ENCODE data around the gene ZGPAT. TPM values are rescaled to one million over a fixed set of nuclear protein-coding genes. Genes with fewer than 3 reads are reported as not detected.
"Not testable (repeated sequence)": the region's sequence is repeated elsewhere in the genome, so short reads cannot be mapped to it uniquely, and the experiment has no call there.

ZGPAT gene
- total and polyA plus RNA-seq, 12 donors = 11.8 to 44.7 (median 16.1) TPM

- Histone ChIP-seq H3K27ac (peak overlapping the region in 1 of 10 donors; percentile 40), H3K4me3 (peak overlapping the region in 2 of 10 donors; percentile 17 to 18), H3K9me3 (no peaks in the 10 kb centered on the region), H3K36me3 (peaks cover 0 to 35% (median 3%) of the 10 kb centered on the region in 9 donors), H3K27me3 (no peaks in the 10 kb centered on the region), H3K4me1 (peaks cover 0 to 38% (median 13%) of the 10 kb centered on the region in 9 donors)
- intact Hi-C loops (cut with DNase I) = loop anchor here in 2 of 10 donors (10.0 kb wide), 1 partner anchor 199 kb away; the partner anchor contains the start of gene SAMD10 (in 2 of the 2)
- TF ChIP-seq CTCF (IDR thresholded peaks at IDR 0.05) = peak; percentile 40 to 76 (median 65)
- peak in 6 of 8 donors; percentile 25 to 40 (median 36) for ATAC-seq
- peak in 1 of 2 donors; percentile 55 for DNase-seq
- 40 to 56% methylated on average over 67 of the region's 67 CpGs for WGBS, 2 donors
These were observed 67.5 kb downstream of the ZGPAT start for GRCh38 chr20:63775096-63775978.

GRCh38 chr20:63776875-63777274, 69.0 kb downstream of the ZGPAT start:
- intact Hi-C loops (cut with DNase I) = loop anchor here in 2 of 10 donors (10.0 kb wide), 1 partner anchor 198 kb away; the partner anchor contains the start of gene SAMD10 (in 2 of the 2)
- not testable (repeated sequence) for ATAC-seq
- peaks cover 0 to 38% (median 12%) of the 10 kb centered on the region in 9 donors for H3K4me1 ChIP-seq

GRCh38 chr20:63777614-63778013, 69.8 kb downstream of the ZGPAT start:
- DNase-seq (no peak), ATAC-seq (no peak)
- no peak for TF ChIP-seq CTCF (IDR thresholded peaks at IDR 0.05)
- Histone ChIP-seq H3K4me1 (peaks cover 0 to 33% (median 8%) of the 10 kb centered on the region in 9 donors), H3K36me3 (peaks cover 0 to 25% (median 0%) of the 10 kb centered on the region in 9 donors), H3K27me3 (no peaks in the 10 kb centered on the region), H3K9me3 (no peaks in the 10 kb centered on the region), H3K27ac (no peak overlapping the region), H3K4me3 (no peak overlapping the region)
- 96 to 97% methylated on average over 13 of the region's 13 CpGs for WGBS, 2 donors
- intact Hi-C loops (cut with DNase I) = loop anchor here in 2 of 10 donors (10.0 kb wide), 1 partner anchor 197 kb away; the partner anchor contains the start of gene SAMD10 (in 2 of the 2)

More at GRCh38 chr20:63776875-63777274, 69.0 kb downstream of the ZGPAT start:
- 86 to 91% methylated on average over 21 to 23 of the region's 23 CpGs for WGBS, 2 donors
- H3K36me3 ChIP-seq = peaks cover 0 to 25% (median 0%) of the 10 kb centered on the region in 9 donors
- not testable (repeated sequence) for H3K27ac ChIP-seq, H3K9me3 ChIP-seq, DNase-seq, H3K27me3 ChIP-seq, H3K4me3 ChIP-seq

GRCh38 chr20:63778034-63778752, 70.4 kb downstream of the ZGPAT start:
- Histone ChIP-seq H3K27me3 (no peaks in the 10 kb centered on the region), H3K4me1 (peaks cover 0 to 28% (median 8%) of the 10 kb centered on the region in 9 donors), H3K9me3 (no peaks in the 10 kb centered on the region), H3K4me3 (no peak overlapping the region), H3K27ac (no peak overlapping the region), H3K36me3 (peaks cover 0 to 26% (median 0%) of the 10 kb centered on the region in 9 donors)
- WGBS, 2 donors = 62 to 64% methylated on average over 19 of the region's 19 CpGs
- no peak for TF ChIP-seq CTCF (IDR thresholded peaks at IDR 0.05)
- intact Hi-C loops (cut with DNase I) = loop anchor here in 2 of 10 donors (10.0 kb wide), 1 partner anchor 197 kb away; the partner anchor contains the start of gene SAMD10 (in 2 of the 2)
- no peak for DNase-seq
- ATAC-seq = no peak
